HEK293T (cell line): Measurements from ENCODE around the gene TYSND1.
"Not testable (repeated sequence)": the region's sequence is repeated elsewhere in the genome, so short reads cannot be mapped to it uniquely, and the experiment has no call there.

ENCODE experiments used
- CTCF ChIA-PET: fragments of 350-600 bp; formaldehyde crosslinking; extraction: SDS; loops from one replicate; lab custom pipeline; 2021; ENCODE audit warnings: antibody characterized with exemption, inconsistent platforms; lab: Yijun Ruan, JAX
- POLR2A ChIA-PET: fragments of 350-600 bp; formaldehyde crosslinking; extraction: SDS; loops from one replicate; lab custom pipeline; 2020; ENCODE audit warnings: antibody characterized with exemption, inconsistent platforms; lab: Yijun Ruan, JAX
- DNase-seq: peaks from one replicate; pipeline ENCODE4 v3.0.0; 2012; ENCODE audit warnings: mixed read lengths; ENCODE audit errors: extremely low spot score
- ARNT ChIP-seq: fragments of 450-650 bp; IDR thresholded peaks from 2 replicates; pipeline ENCODE4 v1.6.1; 2017; ENCODE audit warnings: mild to moderate bottlenecking
- BHLHE40 ChIP-seq: fragments of 450-650 bp; IDR thresholded peaks from 2 replicates; pipeline ENCODE4 v1.6.1; 2016; ENCODE audit warnings: mild to moderate bottlenecking, moderate library complexity, borderline replicate concordance
- CTBP1 ChIP-seq: fragments of 450-650 bp; IDR thresholded peaks from 2 replicates; pipeline ENCODE4 v1.6.1; 2016; ENCODE audit warnings: borderline replicate concordance
- ELF4 ChIP-seq: fragments of 450-650 bp; IDR thresholded peaks from 2 replicates; pipeline ENCODE4 v1.6.1; 2017; ENCODE audit warnings: antibody characterized with exemption
- FOXA1 ChIP-seq: fragments of 450-650 bp; IDR thresholded peaks from 2 replicates; pipeline ENCODE4 v1.6.1; 2016; ENCODE audit warnings: mild to moderate bottlenecking
- FOXK2 ChIP-seq: fragments of 450-650 bp; IDR thresholded peaks from 2 replicates; pipeline ENCODE4 v1.6.1; 2016; ENCODE audit warnings: mild to moderate bottlenecking
- FOXM1 ChIP-seq: fragments of 450-650 bp; IDR thresholded peaks from 2 replicates; pipeline ENCODE4 v1.6.1; 2017; ENCODE audit warnings: mild to moderate bottlenecking, borderline replicate concordance
- HDGF ChIP-seq: fragments of 450-650 bp; IDR thresholded peaks from 2 replicates; pipeline ENCODE4 v1.6.1; 2017; ENCODE audit warnings: antibody characterized with exemption, borderline replicate concordance
- L3MBTL2 ChIP-seq: fragments of 450-650 bp; conservative IDR thresholded peaks from 2 replicates; pipeline ENCODE4 v1.6.1; 2016; ENCODE audit warnings: mild to moderate bottlenecking
- LEF1 ChIP-seq: fragments of 450-650 bp; IDR thresholded peaks from 2 replicates; pipeline ENCODE4 v1.6.1; 2017; ENCODE audit warnings: mild to moderate bottlenecking, borderline replicate concordance
- NFRKB ChIP-seq: fragments of 450-650 bp; IDR thresholded peaks from 2 replicates; pipeline ENCODE4 v1.6.1; 2016; ENCODE audit warnings: mild to moderate bottlenecking, moderate library complexity
- SP1 ChIP-seq: fragments of 450-650 bp; IDR thresholded peaks from 2 replicates; pipeline ENCODE4 v1.6.1; 2017
- SUZ12 ChIP-seq: fragments of 450-650 bp; IDR thresholded peaks from 2 replicates; pipeline ENCODE4 v1.6.1; 2016; ENCODE audit warnings: mild to moderate bottlenecking
- TARDBP ChIP-seq: fragments of 450-650 bp; IDR thresholded peaks from 2 replicates; pipeline ENCODE4 v1.6.1; 2016
- ZNF384 ChIP-seq: fragments of 450-650 bp; IDR thresholded peaks from 2 replicates; pipeline ENCODE4 v1.6.1; 2016
- TF ChIP-seq, protein P1 (sequence below): fragments of 450-650 bp; IDR thresholded peaks from 2 replicates; pipeline ENCODE4 v1.6.1; 2016

TYSND1 gene

DNA sequence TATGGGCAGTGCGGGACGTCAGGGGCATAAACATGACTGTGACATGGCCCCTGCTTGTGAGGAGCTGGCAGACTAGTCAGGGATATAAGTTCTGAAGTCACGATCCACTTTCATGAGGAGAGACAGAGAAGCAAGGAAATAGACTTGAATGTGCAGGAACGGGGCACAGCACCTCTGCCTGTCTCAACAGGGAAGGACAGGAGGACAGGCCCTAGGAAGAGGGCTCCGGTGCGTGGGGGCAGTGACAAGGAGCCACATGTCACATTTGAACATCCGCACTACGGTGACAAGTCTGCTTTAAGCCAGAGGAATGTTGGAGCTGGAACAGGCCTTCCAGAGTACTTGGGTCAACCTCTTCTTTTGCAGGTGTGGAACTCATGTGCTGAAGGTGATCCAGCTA, 43.6 kb upstream of the TYSND1 start:
- no peak for DNase-seq
- ChIA-PET CTCF (interaction anchor here (1.3 kb wide), 1 partner anchor 74 kb away, joined by 4 read pairs; no protein-coding TSS in a partner anchor), POLR2A (interaction anchor here (1.0 to 1.7 kb wide), 2 partner anchors 20 to 44 kb away, joined by 4 to 9 read pairs; partner anchors contain the start of genes SAR1A and TYSND1)
- TF ChIP-seq L3MBTL2 (no peak), SP1 (no peak), ZNF384 (no peak), NFRKB (no peak), HDGF (no peak), ELF4 (no peak), TARDBP (no peak), FOXM1 (no peak), FOXA1 (no peak), CTBP1 (no peak), FOXK2 (no peak)
- TF ChIP-seq, protein P1, sequence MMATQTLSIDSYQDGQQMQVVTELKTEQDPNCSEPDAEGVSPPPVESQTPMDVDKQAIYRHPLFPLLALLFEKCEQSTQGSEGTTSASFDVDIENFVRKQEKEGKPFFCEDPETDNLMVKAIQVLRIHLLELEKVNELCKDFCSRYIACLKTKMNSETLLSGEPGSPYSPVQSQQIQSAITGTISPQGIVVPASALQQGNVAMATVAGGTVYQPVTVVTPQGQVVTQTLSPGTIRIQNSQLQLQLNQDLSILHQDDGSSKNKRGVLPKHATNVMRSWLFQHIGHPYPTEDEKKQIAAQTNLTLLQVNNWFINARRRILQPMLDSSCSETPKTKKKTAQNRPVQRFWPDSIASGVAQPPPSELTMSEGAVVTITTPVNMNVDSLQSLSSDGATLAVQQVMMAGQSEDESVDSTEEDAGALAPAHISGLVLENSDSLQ, result no peak

DNA sequence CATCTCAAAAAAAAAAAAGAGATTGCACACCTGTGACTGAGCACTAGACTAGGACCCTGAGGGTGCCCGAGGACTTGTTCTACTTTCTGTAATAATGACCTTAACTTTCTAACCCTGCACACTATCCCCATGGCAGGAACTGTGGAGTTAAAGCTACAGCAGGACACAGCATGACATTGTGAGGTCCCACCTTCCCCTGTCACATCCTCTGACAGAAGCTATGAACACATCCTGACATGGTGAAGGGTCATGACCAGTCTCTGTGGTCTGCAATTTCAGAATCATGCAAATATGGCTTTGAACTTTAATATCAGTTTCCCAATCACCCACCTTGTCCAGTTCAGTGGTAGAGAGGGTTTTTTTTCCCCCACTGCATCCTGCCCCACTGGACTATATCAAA, 42.3 kb upstream of the TYSND1 start:
- no peak for TF ChIP-seq FOXA1
- no peak for TF ChIP-seq FOXK2
- no peak for TF ChIP-seq SUZ12
- TF ChIP-seq NFRKB, result no peak
- no peak for TF ChIP-seq ARNT
- TF ChIP-seq BHLHE40, result no peak
- no peak for TF ChIP-seq LEF1
- TF ChIP-seq, protein P1, result no peak
- no peak for TF ChIP-seq HDGF
- no peak for TF ChIP-seq CTBP1
- no peak for TF ChIP-seq SP1
- no peak for TF ChIP-seq TARDBP
- no peak for TF ChIP-seq FOXM1
- TF ChIP-seq L3MBTL2, result no peak
- TF ChIP-seq ELF4, result no peak
- TF ChIP-seq ZNF384, result no peak
- POLR2A ChIA-PET, result no interaction called here
- no peak for DNase-seq
- CTCF ChIA-PET, result no interaction called here

DNA sequence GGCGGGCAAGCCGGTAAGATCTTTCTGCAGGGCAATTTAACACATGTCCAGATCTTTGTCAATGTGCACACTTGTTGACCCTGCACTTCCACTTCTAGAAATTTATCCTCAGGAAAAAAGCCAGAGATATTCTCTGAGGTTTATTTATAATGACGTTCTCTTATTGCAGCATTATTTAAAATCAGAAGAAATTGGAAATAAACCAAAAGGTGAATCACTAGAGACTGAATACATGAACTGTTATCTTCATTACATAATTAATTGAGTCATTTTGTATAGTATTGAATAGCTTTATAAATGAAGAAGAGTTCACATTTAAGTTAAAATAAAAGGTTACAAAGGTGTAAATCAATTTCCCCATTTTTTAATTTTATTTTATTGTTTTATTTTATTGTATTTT, 40.1 kb upstream of the TYSND1 start:
- TF ChIP-seq FOXA1 (no peak), ARNT (no peak), ELF4 (no peak), FOXM1 (no peak), SP1 (no peak), CTBP1 (no peak)
- CTCF ChIA-PET, result no interaction called here
- no peak for DNase-seq
- POLR2A ChIA-PET, result interaction anchor here (0.7 kb wide), 1 partner anchor 51 kb away, joined by 4 read pairs; no protein-coding TSS in a partner anchor

DNA sequence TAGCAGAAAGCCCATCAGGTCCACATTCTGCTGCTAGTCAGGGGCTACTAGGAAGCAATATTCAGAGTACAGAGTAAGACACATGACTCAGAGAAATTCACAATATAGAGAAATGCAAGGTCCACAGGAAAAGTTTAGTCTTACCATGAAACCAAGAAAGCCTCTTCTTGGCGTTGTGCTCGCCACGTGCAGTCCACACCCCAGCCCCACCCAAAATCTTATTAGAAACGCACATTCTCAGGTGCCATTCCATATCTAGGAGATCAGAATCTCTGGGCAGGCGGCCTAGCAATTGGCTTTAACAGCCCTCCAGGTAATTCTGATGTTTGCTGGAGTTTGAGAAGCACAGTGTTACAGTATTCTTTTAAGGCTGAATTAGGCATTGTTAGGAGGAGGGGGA, 39.6 kb upstream of the TYSND1 start:
- no peak for TF ChIP-seq HDGF
- TF ChIP-seq ZNF384, result no peak
- TF ChIP-seq BHLHE40, result no peak
- TF ChIP-seq FOXA1, result no peak
- no peak for TF ChIP-seq TARDBP
- TF ChIP-seq CTBP1, result no peak
- no peak for TF ChIP-seq FOXK2
- TF ChIP-seq SP1, result no peak
- no peak for TF ChIP-seq ELF4
- TF ChIP-seq, protein P1, result no peak
- TF ChIP-seq LEF1, result no peak
- no peak for TF ChIP-seq NFRKB
- ChIA-PET CTCF (no interaction called here), POLR2A (interaction anchor here (1.3 kb wide), 1 partner anchor 16 kb away, joined by 5 read pairs; the partner anchor contains the start of gene SAR1A)
- DNase-seq, result no peak

DNA sequence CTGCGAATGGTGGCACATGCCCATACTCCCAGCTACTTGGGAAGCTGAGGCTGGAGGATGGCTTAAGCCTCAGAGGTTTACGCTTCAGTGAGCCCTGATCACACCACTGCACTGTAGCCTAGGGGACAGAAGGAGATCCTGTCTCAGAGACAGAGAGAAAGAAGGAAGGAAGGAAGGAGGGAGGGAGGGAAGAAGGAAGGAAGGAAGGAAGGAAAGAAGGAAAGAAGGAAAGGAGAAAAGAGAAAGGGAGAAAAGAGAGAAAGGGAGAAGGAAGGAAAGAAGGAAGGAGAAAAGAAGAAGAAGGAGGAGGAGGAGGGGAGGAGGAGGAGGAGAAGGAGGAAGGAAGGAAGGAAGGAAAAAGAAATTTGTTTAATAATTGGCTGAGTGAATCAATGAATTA, 36.8 kb upstream of the TYSND1 start:
- no peak for DNase-seq
- TF ChIP-seq FOXM1, result no peak
- CTCF ChIA-PET, result no interaction called here
- POLR2A ChIA-PET, result no interaction called here

DNA sequence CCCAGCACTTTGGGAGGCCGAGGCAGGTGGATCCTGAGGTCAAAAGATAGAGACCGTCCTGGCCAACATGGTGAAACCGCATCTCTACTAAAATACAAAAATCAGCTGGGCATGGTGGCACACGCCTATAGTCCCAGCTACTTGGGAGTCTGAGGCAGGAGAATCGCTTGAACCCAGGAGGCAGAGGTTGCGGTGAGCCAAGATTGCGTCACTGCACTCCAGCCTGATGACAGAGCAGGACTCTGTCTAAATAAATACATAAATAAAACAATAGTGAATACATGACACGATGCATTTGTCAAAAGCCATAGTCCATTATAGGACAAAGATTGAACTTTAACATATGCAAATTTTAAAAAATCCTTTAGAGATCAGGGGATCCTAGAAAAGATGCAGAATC, 32.7 kb upstream of the TYSND1 start:
- POLR2A ChIA-PET, result interaction anchor here (1.6 kb wide), 1 partner anchor 8 kb away, joined by 9 read pairs; the partner anchor contains the start of gene SAR1A
- DNase-seq, CTCF ChIA-PET: not testable (repeated sequence)

DNA sequence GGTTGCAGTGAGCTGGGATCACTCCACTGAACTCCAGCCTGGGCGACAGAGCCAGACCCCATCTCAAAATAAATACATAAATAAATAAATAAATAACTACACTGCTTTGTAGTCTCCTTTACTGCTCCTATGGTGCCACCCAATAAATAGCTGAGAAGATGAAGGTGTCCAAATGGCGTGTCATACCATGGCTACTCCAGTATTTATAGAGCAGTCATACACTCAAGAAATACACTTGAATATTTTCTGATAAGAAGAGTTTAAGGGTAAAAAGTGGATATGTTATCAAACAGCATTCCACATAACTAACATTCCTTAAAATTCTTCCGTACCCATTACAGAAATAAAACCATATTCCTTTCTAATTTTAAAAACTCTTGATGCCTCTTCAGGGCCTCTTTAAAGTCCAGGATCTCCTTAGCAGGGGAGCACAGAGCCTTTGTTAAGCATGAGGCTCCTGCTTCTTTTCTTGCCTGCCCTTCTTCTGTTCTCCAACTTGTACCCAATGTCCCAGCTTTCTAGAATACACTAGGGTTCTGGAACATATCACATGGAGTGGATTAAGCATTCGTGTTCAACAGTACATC, 31.7 kb upstream of the TYSND1 start:
- no peak for DNase-seq
- POLR2A ChIA-PET, result no interaction called here
- CTCF ChIA-PET, result no interaction called here
- TF ChIP-seq CTBP1 (no peak), TARDBP (no peak), LEF1 (no peak), FOXA1 (no peak), ARNT (no peak), BHLHE40 (no peak), L3MBTL2 (no peak), SP1 (no peak), NFRKB (no peak)
- TF ChIP-seq, protein P1, result no peak
